Cardiac muscle cell (in vitro differentiated cells and primary cell): ENCODE results near the gene NBEAL2. TPM values are rescaled to one million over a fixed set of nuclear protein-coding genes. Genes with fewer than 3 reads are reported as not detected.
A peak's percentile ranks its signal among the peaks of the same experiment; 100 is the strongest.

Experiments used
- DNase-seq, 2 donors: peaks; one replicate each; pipeline versions ENCODE4 v3.0.0 to v3.0.0-alpha.2; 2010 to 2017; ENCODE audit warnings: low read depth in 1 of 2, low spot score in 1 of 2
- H3K27ac ChIP-seq: fragments of 200-600 bp; sonication (generic); 2 replicates; pipeline ENCODE4 v1.5.1; 2016
- H3K27me3 ChIP-seq: fragments of 200-600 bp; sonication (generic); 2 replicates; pipeline ENCODE4 v1.6.0; 2016; ENCODE audit warnings: control low read depth
- H3K36me3 ChIP-seq: fragments of 200-600 bp; sonication (generic); 2 replicates; pipeline ENCODE4 v1.5.1; 2016; ENCODE audit warnings: control low read depth
- H3K4me1 ChIP-seq: fragments of 200-600 bp; sonication (generic); 2 replicates; pipeline ENCODE4 v1.8.1; 2017; ENCODE audit warnings: low read depth, mild to moderate bottlenecking, mixed run types
- H3K4me3 ChIP-seq: fragments of 200-600 bp; sonication (generic); 2 replicates; pipeline ENCODE4 v1.5.1; 2016; ENCODE audit warnings: mild to moderate bottlenecking
- H3K9me3 ChIP-seq: fragments of 200-600 bp; sonication (generic); 2 replicates; pipeline ENCODE4 v1.5.1; 2017; ENCODE audit warnings: low read depth, mild to moderate bottlenecking, control low read depth
- polyA plus RNA-seq: library from polyadenylated mRNA; unstranded; fragments of >200 nt; fragmentation: Nextera tagmentation; extraction: Ambion mirVana; gene quantifications from 2 replicates; pipeline ENCODE4 v1.2.1, GENCODE V29; 2016
- total RNA-seq: library from RNA; depleted of rRNA; stranded (reverse); fragments of >200 nt; gene quantifications from 2 replicates; pipeline ENCODE4 v1.2.3, GENCODE V29; 2016
- TF ChIP-seq, protein P1 (sequence below): IDR thresholded peaks from 2 replicates; pipeline ENCODE4 v1.5.1; 2012; ENCODE audit warnings: low read depth, mild to moderate bottlenecking, low read length

The NBEAL2 gene
- total and polyA plus RNA-seq, 2 experiments from 2014 or later: 8.3 to 10.6 TPM

GRCh38 chr3:46933261-46933660 is 46.2 kb upstream of the NBEAL2 start:
- DNase-seq: no peak
- H3K9me3 ChIP-seq: no peaks in the 10 kb centered on the region
- peaks cover 60% of the 10 kb centered on the region for H3K4me1 ChIP-seq
- H3K27ac ChIP-seq: no peak overlapping the region
- TF ChIP-seq, protein P1, sequence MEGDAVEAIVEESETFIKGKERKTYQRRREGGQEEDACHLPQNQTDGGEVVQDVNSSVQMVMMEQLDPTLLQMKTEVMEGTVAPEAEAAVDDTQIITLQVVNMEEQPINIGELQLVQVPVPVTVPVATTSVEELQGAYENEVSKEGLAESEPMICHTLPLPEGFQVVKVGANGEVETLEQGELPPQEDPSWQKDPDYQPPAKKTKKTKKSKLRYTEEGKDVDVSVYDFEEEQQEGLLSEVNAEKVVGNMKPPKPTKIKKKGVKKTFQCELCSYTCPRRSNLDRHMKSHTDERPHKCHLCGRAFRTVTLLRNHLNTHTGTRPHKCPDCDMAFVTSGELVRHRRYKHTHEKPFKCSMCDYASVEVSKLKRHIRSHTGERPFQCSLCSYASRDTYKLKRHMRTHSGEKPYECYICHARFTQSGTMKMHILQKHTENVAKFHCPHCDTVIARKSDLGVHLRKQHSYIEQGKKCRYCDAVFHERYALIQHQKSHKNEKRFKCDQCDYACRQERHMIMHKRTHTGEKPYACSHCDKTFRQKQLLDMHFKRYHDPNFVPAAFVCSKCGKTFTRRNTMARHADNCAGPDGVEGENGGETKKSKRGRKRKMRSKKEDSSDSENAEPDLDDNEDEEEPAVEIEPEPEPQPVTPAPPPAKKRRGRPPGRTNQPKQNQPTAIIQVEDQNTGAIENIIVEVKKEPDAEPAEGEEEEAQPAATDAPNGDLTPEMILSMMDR: no peak
- H3K4me3 ChIP-seq: no peak overlapping the region
- H3K36me3 ChIP-seq: no peaks in the 10 kb centered on the region
- no peaks in the 10 kb centered on the region for H3K27me3 ChIP-seq

GRCh38 chr3:46934072-46934471 is 45.4 kb upstream of the NBEAL2 start:
- H3K27ac ChIP-seq: peak overlapping the region; percentile 95
- TF ChIP-seq, protein P1: no peak

DNA sequence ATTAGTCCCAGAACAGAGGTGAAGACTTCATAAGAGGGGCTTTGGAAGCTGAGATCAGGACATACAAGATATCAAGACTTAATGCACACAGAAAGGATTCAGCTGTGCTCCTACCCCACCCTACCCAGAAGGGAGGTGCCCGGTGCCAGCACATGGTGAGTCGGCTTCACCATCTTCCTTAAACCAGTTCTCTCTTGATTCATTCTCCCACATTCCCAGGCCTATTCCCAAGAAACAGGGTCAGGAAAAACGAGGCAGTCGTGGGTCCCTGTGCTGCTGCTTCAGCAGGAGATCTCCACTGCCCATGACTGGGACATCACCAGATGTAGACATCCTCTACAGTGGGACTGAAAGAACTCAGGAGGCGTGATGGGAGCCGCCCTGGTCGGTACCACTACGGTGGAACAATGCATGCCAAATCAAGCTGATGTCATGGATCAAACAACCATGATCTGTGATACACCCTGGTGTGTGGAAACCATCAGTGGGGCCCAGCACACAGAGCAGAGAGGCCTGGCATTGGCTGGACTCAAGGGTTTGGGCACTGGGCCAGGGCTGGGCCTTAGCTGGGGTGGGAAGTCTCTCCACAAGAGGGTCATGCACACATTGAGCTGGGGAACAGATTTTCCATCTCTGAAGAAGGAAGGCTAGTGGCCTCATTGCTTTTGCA is 44.8 kb upstream of the NBEAL2 start:
- H3K27me3 ChIP-seq: no peaks in the 10 kb centered on the region
- TF ChIP-seq, protein P1: no peak
- H3K4me3 ChIP-seq: no peak overlapping the region
- no peaks in the 10 kb centered on the region for H3K9me3 ChIP-seq
- no peaks in the 10 kb centered on the region for H3K36me3 ChIP-seq
- H3K27ac ChIP-seq: peak overlapping the region; percentile 95
- H3K4me1 ChIP-seq: peaks cover 60% of the 10 kb centered on the region
- peak; percentile 63 to 70 for DNase-seq

More at GRCh38 chr3:46934072-46934471, 45.4 kb upstream of the NBEAL2 start:
- no peak for DNase-seq
- Histone ChIP-seq H3K4me1 (peaks cover 55% of the 10 kb centered on the region), H3K9me3 (no peaks in the 10 kb centered on the region), H3K36me3 (no peaks in the 10 kb centered on the region), H3K4me3 (no peak overlapping the region), H3K27me3 (no peaks in the 10 kb centered on the region)

DNA sequence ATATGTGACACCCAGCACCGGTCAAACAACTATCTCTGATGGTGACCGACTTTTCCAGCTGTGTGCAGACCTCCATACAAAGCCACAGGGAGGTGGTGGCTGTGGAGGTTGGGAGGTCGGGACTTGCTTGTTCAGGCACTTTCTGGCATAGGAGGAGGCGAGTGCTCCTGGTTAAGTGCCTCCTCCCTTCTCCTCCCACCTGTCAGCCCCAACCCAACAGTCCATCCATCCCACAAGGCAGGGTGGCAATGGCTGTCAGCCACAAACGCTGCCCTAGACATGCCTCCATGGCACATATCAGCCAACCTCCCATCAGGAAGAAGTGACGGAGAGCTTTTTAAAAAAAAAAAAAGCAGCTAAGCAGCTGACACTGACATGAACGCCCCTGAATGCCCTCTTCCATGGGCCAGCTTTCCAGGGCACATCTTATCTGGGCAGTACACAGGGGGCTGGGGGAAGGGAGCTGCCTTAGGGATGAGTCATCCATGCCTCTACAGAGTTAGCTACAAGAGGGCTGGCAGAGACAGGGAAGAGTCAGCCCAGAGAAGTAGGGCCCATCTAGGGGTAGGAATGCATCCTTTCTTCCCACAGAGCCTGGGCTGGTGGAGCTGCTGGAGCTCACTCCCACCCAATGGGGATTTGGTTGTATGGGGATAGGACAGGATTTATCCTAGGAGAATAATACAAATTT is 44.2 kb upstream of the NBEAL2 start:
- no peak overlapping the region for H3K4me3 ChIP-seq
- peak; percentile 89 to 98 for DNase-seq
- peak overlapping the region; percentile 95 for H3K27ac ChIP-seq
- TF ChIP-seq, protein P1: peak; percentile 83
- no peaks in the 10 kb centered on the region for H3K9me3 ChIP-seq
- H3K27me3 ChIP-seq: no peaks in the 10 kb centered on the region
- H3K4me1 ChIP-seq: peaks cover 67% of the 10 kb centered on the region
- no peaks in the 10 kb centered on the region for H3K36me3 ChIP-seq

DNA sequence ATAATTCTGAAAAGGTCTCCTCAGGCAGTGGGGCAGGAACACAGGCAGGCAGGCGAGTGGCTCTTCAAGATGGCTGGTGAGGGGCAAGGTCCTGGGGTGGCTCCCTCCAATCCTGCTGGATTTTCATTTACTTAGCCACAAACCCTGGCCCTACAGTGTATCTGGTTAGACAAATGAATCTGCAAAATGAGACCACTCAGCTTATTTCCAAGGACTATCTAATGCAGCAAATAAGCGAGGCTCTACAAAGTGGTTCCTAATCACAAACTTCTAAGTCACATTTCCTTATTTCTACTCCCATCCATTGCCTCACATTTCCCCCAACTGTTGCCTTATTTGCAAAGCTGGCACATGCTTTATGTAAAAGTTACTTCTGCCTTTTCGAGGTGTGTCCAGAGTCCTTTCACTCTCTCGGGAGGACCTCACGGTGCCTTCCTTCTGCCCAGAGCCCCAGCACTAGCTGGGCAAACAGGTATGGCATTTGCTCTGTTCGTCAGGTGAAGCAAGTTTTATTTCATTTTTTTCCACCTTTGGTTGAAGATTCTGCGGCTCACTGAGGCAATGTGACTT is 43.4 kb upstream of the NBEAL2 start:
- Histone ChIP-seq H3K4me1 (peaks cover 66% of the 10 kb centered on the region), H3K27me3 (no peaks in the 10 kb centered on the region), H3K4me3 (no peak overlapping the region), H3K36me3 (no peaks in the 10 kb centered on the region), H3K9me3 (no peaks in the 10 kb centered on the region), H3K27ac (peak overlapping the region; percentile 95)
- TF ChIP-seq, protein P1: no peak
- DNase-seq: peak in 1 of 2 donors; percentile 24
